Bronchus fibroblast of lung (primary cell): ENCODE results near the gene INTS7. TPM values are rescaled to one million over a fixed set of nuclear protein-coding genes. Genes with fewer than 3 reads are reported as not detected.

ENCODE experiments used
- total RNA-seq: library from RNA; depleted of rRNA; stranded (reverse); fragments of >200 nt; gene quantifications from 2 replicates; pipeline ENCODE4 v1.2.3, GENCODE V29; 2015

The INTS7 gene
- 9.4 and 12.2 TPM in 2 replicates for total RNA-seq

GRCh38 chr1:212035123-212035834, at the start of gene INTS7, which contains the start of gene DTL:
INTS7 (minus strand) TSS chr1:212035557; CDS start chr1:212035437, 120 bp downstream.
DTL (plus strand) TSS chr1:212035748; CDS start chr1:212035891, 143 bp downstream.

Other genes with a start within 250 kb of the INTS7 start
- gene LPGAT1, start 204.8 kb downstream of the INTS7 start, total RNA-seq, result 16.1 and 26.7 TPM in 2 replicates
- gene DTL, start 191 bp upstream of the INTS7 start, total RNA-seq, result 20.8 and 23.8 TPM in 2 replicates
- 15.3 and 17.1 TPM in 2 replicates for gene PPP2R5A, start 249.9 kb upstream of the INTS7 start, total RNA-seq